Dendritic cell treated with granulocyte-macrophage colony-stimulating factor and Interleukin-4, amounts not matched to agents 40 ng/mL and 50 ng/mL, for 4 days (primary cell): ENCODE measurements around the gene PCGF3.

Source experiments
- H3K27ac Mint-ChIP-seq: one replicate; pipeline ENCODE4 v1.8.0; 2022; ENCODE audit warnings: mild to moderate bottlenecking, mixed read lengths
- H3K27me3 Mint-ChIP-seq: one replicate; pipeline ENCODE4 v1.8.0; 2022; ENCODE audit warnings: mild to moderate bottlenecking, mixed read lengths
- H3K36me3 Mint-ChIP-seq: one replicate; pipeline ENCODE4 v1.8.0; 2022; ENCODE audit warnings: low read depth, mixed read lengths
- H3K4me1 Mint-ChIP-seq: one replicate; pipeline ENCODE4 v1.8.0; 2022; ENCODE audit warnings: low read depth, mixed read lengths
- H3K4me3 Mint-ChIP-seq: one replicate; pipeline ENCODE4 v1.8.0; 2022; ENCODE audit warnings: mild to moderate bottlenecking, moderate library complexity, mixed read lengths
- H3K9me3 Mint-ChIP-seq: one replicate; pipeline ENCODE4 v1.8.0; 2022; ENCODE audit warnings: mixed read lengths
- intact Hi-C: fragments of 100-400 bp; cut with micrococcal nuclease; formaldehyde crosslinking; loops from one replicate; pipeline ENCODE4 v1.15.0; 2022

Gene PCGF3

DNA sequence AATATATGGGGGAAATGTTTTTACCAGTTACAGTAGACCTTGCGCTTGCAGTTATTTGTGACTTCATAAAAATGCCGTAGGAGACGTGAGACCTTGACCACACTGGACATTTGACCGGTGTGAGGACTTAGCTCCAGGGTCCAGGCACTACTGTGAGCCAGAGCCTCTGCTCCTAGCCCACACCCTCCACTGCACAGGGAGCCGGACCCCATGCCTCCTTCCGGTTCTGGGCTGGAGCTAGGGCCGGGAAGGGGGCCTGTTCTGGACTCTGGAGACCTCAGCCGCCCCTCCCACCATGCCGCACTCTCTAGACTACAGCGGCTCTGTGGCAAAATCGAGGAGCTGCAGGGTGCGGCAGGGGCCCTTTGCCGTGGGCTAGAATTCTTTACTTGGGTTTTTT lies 5.3 kb downstream of the PCGF3 start:
- H3K27ac Mint-ChIP-seq = no peak overlapping the region
- intact Hi-C loops = no loop called here
- H3K27me3 Mint-ChIP-seq = no peaks in the 10 kb centered on the region
- H3K9me3 Mint-ChIP-seq = no peaks in the 10 kb centered on the region
- H3K4me1 Mint-ChIP-seq = peaks cover 47% of the 10 kb centered on the region
- H3K36me3 Mint-ChIP-seq = peaks cover 54% of the 10 kb centered on the region
- no peak overlapping the region for H3K4me3 Mint-ChIP-seq

DNA sequence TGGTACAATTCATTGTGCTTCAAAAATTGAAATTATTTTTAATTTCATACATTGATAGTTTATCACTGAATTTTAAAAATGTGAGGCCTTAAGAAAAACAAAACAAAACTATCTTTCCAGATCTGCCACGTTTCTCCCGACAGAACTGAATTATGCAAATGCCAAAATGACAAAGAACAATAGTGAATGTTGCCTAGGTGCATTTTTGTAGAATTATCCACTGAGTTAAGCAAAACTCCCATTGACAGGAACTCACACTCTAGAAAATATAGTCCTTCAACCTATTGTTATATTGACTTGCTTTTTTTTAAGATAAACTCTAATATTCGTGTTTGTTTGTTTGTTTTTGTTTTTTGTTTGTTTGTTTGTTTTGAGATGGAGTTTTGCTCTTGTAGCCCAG lies 6.5 kb downstream of the PCGF3 start:
- peaks cover 54% of the 10 kb centered on the region for H3K36me3 Mint-ChIP-seq
- no peak overlapping the region for H3K27ac Mint-ChIP-seq
- H3K4me3 Mint-ChIP-seq = no peak overlapping the region
- H3K27me3 Mint-ChIP-seq = no peaks in the 10 kb centered on the region
- no peaks in the 10 kb centered on the region for H3K9me3 Mint-ChIP-seq
- H3K4me1 Mint-ChIP-seq = peaks cover 44% of the 10 kb centered on the region
- intact Hi-C loops = no loop called here

DNA sequence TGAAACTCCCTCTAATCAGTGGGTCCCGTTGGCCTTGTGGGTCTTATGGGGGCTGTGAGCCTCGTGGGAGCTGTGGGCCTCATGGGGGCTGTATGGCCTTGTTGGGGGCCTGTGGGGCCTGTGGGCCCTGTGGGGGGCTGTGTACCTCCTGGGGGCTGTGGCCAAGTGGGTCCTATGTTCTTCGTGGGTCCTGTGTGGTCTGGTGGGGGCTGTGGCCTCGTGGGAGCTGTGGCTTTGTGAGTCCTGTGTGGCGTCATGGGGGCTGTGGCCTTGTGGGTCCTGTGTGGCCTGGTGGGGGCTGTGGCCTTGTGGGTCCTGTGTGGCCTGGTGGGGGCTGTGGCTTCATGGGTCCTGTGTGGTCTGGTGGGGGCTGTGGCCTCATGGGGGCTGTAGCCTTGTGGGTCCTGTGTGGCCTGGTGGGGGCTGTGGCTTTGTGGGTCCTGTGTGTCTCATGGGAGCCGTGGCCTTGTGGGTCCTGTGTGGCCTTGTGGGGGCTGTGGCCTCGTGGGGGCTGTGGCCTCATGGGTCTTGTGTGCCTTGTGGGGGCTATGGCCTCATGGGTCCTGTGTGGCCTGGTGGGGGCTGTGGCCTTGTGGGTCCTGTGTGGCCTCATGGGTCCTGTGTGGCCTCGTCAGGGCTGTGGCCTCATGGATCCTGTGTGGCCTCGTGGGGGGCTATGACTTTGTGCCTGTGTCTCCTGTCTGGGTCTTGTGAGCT lies 7.4 kb downstream of the PCGF3 start:
- Mint-ChIP-seq H3K9me3 (no peaks in the 10 kb centered on the region), H3K27ac (no peak overlapping the region), H3K27me3 (no peaks in the 10 kb centered on the region), H3K4me1 (peaks cover 35% of the 10 kb centered on the region), H3K36me3 (peaks cover 61% of the 10 kb centered on the region), H3K4me3 (no peak overlapping the region)
- intact Hi-C loops = no loop called here

DNA sequence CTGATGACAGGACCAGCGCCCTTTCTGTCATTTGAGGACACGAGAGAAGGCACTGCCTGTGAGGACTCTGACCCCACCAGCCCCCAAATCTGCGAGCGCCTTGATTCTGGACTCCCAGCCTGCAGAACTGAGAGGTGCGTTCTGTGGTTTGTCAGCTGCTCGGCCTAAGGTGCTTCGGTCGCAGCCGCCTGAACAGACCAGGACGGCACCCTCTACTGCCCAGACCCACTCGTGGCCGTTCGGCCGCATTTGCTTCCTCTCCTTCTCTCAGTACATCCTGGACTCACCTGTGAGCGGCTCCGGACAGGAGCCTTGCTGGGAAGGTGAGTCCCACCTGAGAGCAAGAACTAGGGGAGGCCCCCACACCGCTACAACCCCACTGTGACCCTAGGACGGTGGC lies 8.5 kb downstream of the PCGF3 start:
- Mint-ChIP-seq H3K27ac (no peak overlapping the region), H3K9me3 (no peaks in the 10 kb centered on the region), H3K36me3 (peaks cover 54% of the 10 kb centered on the region), H3K27me3 (no peaks in the 10 kb centered on the region), H3K4me3 (no peak overlapping the region), H3K4me1 (peaks cover 25% of the 10 kb centered on the region)
- intact Hi-C loops = no loop called here

DNA sequence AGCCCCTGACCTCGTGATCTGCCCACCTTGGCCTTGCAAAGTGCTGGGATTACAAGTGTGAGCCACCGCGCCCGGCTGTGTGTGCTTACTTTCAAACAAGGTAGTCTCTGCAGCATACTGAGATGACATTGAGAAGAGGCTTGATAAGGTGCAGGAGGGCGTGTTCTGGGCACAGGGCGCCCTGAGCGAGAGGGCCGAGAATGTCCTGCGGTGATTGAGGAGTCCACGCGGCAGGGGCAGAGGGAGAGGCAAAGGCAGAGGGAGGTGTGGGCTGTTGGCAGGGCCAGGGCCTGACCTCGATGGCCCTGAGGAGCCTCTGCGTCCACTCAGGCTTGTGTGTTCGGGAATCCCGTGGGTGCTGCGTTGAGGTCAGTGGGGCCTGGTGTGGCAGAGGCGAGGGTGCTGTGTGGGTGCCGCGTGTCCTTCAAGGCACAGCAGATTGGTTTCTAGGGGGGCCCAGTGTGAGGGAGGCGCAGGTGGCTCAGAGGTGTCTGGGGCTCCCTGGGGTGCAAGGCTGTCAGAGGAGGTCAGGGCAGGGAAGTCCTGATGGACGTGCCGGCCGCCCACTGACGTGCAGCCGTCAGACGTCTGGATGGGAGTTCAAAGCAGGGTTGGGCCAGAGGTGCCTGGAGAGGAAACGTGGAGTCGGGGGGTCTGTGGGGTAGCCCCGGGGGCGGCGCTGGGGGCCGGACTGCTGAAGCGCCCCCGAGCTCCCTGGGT lies 12.1 kb downstream of the PCGF3 start:
- no peak overlapping the region for H3K27ac Mint-ChIP-seq
- H3K4me1 Mint-ChIP-seq = peaks cover 38% of the 10 kb centered on the region
- intact Hi-C loops = no loop called here
- H3K9me3 Mint-ChIP-seq = no peaks in the 10 kb centered on the region
- H3K27me3 Mint-ChIP-seq = no peaks in the 10 kb centered on the region
- no peak overlapping the region for H3K4me3 Mint-ChIP-seq
- H3K36me3 Mint-ChIP-seq = peaks cover 69% of the 10 kb centered on the region

DNA sequence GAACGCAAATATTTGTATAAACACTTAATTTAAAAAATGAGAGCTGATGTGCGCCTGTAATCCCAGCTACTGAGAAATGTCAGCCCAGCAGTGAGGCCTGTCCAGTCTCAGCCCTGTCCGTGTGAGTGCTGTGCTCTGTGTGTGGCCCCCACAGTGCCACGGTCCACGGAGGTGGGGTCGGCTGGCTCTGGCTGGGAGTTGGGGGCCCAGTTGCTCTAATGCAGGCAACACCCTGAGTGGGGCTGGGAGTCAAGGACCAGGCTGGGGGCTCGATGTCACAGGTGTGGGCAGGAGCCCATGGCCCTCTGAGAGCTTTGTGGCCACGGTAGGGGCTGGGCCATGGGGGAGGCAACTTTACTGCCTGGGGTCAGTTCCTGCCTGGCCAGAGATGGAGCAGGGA lies 12.8 kb downstream of the PCGF3 start:
- Mint-ChIP-seq H3K4me3 (no peak overlapping the region), H3K27me3 (no peaks in the 10 kb centered on the region), H3K27ac (no peak overlapping the region), H3K4me1 (peaks cover 39% of the 10 kb centered on the region), H3K36me3 (peaks cover 69% of the 10 kb centered on the region), H3K9me3 (no peaks in the 10 kb centered on the region)
- intact Hi-C loops = no loop called here

DNA sequence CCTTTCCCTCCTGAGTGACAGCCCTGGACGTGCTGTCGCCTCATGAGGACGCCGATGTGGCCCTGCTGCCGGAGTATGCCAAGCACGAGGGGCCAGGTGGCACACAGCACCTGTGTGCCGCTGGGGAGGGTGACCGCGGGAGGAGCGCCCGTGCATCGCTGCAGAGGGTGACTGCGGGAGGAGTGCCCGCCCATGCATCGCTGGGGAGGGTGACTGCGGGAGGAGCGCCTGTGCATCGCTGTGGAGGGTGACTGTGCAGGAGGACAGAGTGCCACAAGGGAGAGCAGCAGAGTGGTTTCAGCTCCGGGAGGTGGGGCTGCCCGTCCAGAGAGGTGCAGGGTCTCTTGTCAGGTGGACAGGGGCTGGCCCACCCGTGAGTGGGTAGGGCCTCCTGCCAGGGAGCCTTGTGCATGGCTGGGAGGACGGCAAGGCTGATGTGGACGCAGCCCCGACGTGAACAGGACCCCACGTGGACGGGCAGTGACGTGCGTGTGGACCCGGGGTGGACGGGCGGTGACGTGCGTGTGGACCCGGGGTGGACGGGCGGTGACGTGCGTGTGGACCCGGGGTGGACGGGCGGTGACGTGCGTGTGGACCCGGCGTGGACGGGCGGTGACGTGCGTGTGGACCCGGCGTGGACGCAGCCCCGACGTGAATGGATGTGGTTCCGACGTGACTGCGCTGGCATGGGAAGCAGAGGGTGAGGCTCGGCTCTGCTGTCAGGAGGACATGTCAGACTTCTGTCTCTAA lies 14.7 kb downstream of the PCGF3 start:
- peaks cover 49% of the 10 kb centered on the region for H3K4me1 Mint-ChIP-seq
- intact Hi-C loops = no loop called here
- no peaks in the 10 kb centered on the region for H3K27me3 Mint-ChIP-seq
- no peaks in the 10 kb centered on the region for H3K9me3 Mint-ChIP-seq
- H3K4me3 Mint-ChIP-seq = no peak overlapping the region
- peak overlapping the region; percentile 75 for H3K27ac Mint-ChIP-seq
- H3K36me3 Mint-ChIP-seq = peaks cover 69% of the 10 kb centered on the region

DNA sequence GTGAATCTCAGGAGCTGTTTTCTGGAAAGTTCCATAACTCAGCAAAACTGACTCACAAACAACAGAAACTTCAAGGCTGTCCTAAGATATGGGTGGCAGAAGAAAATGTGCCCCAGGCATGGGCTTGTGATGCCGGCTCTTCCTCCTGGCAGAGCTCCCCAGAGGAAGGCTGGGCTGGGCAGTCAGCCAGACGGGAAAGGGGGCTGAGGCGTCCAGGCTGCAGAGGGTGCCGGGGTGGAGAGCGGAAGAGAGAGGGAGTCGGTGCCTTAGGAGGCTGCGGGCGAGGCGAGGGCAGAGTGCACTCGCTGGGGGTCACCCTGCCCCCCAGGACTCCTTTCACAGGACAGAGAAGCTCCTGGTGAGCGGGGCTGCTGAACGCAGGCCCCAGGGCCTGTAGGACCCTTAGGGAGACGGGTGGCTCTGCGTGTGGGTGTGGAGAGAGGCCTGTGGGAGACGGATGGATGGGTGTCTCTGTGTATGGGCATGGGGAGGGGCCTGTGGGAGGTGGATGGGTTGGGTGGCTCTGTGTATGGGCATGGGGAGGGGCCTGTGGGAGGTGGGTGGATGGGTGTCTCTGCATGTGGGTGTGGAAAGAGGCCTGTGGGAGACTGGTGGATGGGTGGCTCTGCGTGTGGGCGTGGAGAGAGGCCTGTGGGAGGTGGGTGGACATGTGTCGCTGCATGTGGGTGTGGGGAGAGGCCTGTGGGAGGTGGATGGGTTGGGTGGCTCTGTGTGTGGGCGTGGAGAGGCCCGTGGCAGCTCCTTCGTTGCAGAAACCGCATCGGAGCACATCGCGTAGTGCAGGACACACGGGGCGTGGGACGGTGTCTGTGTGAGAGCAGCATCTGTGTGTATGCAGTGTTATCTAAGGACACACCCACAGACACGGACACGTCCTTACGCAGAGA lies 15.9 kb downstream of the PCGF3 start:
- peak overlapping the region; percentile 19 for H3K4me3 Mint-ChIP-seq
- no peaks in the 10 kb centered on the region for H3K9me3 Mint-ChIP-seq
- H3K27me3 Mint-ChIP-seq = no peaks in the 10 kb centered on the region
- H3K27ac Mint-ChIP-seq = peak overlapping the region; percentile 75
- H3K4me1 Mint-ChIP-seq = peaks cover 59% of the 10 kb centered on the region
- intact Hi-C loops = no loop called here
- peaks cover 71% of the 10 kb centered on the region for H3K36me3 Mint-ChIP-seq

DNA sequence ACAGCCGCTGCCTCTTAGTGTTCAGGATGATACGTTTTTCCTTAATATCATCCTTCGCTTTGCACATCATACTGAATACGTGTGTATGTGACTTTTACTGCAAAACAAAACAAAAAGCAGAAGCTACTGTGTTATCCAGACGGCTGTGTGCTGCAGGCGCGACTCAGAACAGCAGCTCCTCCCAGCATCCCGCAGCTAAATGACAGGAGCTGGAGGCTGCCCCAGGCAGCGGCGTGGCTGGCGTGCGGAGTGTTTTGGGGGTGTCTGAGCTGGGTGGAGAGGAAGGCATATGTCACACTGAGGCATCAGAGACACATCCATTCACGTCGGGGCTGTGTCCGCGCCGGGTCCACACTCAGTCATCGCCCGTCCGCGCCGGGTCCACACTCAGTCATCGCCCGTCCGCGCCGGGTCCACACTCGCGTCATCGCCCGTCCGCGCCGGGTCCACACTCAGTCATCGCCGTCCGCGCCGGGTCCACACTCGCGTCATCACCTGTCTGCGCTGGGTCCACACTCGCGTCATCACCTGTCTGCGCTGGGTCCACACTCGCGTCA lies 16.6 kb downstream of the PCGF3 start:
- Mint-ChIP-seq H3K9me3 (no peaks in the 10 kb centered on the region), H3K27me3 (no peaks in the 10 kb centered on the region), H3K4me1 (peaks cover 66% of the 10 kb centered on the region), H3K27ac (peak overlapping the region; percentile 75), H3K4me3 (no peak overlapping the region), H3K36me3 (peaks cover 77% of the 10 kb centered on the region)
- intact Hi-C loops = no loop called here

DNA sequence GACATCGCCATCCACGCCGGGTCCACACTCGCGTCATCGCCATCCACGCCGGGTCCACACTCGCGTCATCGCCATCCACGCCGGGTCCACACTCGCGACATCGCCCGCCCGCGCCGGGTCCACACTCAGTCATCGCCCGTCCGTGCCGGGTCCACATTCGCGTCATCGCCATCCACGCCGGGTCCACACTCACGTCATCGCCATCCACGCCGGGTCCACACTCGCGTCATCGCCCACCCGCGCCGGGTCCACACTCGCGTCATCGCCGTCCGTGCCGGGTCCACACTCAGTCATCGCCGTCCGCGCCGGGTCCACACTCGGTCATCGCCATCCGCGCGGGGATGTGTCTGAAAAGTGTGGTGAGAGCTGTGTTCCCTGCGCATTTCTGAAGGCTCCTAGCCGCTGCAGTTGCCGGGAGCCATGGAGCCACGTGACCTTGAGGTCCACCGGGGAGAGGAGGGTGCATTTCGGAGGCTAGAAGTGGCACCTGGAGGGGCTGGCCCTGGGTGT lies 17.3 kb downstream of the PCGF3 start:
- H3K27me3 Mint-ChIP-seq = no peaks in the 10 kb centered on the region
- peaks cover 75% of the 10 kb centered on the region for H3K36me3 Mint-ChIP-seq
- peaks cover 66% of the 10 kb centered on the region for H3K4me1 Mint-ChIP-seq
- intact Hi-C loops = no loop called here
- no peaks in the 10 kb centered on the region for H3K9me3 Mint-ChIP-seq
- no peak overlapping the region for H3K4me3 Mint-ChIP-seq
- no peak overlapping the region for H3K27ac Mint-ChIP-seq

DNA sequence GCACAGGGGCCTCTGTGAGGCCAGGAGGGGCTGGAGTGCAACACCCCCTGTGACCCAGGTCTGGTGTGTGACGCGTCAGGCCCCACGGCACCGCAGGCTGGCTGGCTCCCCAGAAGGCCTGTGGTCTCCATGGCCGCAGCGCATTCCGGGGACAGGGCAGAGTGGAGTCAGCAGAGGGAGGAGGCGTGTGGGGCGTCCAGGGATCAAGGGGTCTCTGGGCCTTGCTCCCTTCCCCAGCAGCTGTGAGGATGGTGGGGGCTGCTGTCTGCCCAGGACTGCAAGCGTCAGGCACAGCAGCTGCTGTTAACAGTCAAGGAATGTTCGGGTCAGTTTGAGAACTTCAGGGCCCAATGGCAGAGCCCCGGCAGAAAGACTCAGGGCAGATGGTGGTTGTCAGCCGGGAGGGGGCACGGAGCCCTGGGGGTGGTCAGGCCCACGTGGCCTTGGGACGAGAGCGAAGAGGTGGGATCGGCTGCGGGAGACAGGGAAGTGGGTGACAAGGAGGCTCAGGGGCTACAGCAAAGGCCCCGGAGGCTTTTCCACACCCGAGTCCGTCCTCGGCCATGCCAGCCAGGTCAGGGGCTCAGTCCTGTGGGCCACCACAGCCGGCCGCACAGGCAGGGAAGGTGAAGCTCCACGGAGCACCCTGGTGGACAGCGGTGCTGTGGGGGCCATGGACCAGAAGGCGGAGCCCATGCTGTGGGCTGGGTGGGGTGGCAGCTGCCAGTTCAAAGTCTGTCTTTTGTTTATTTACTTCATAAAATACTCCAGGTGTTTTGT lies 18.3 kb downstream of the PCGF3 start:
- Mint-ChIP-seq H3K4me3 (no peak overlapping the region), H3K36me3 (peaks cover 81% of the 10 kb centered on the region), H3K4me1 (peaks cover 66% of the 10 kb centered on the region), H3K27me3 (no peaks in the 10 kb centered on the region), H3K27ac (no peak overlapping the region), H3K9me3 (no peaks in the 10 kb centered on the region)
- intact Hi-C loops = no loop called here

DNA sequence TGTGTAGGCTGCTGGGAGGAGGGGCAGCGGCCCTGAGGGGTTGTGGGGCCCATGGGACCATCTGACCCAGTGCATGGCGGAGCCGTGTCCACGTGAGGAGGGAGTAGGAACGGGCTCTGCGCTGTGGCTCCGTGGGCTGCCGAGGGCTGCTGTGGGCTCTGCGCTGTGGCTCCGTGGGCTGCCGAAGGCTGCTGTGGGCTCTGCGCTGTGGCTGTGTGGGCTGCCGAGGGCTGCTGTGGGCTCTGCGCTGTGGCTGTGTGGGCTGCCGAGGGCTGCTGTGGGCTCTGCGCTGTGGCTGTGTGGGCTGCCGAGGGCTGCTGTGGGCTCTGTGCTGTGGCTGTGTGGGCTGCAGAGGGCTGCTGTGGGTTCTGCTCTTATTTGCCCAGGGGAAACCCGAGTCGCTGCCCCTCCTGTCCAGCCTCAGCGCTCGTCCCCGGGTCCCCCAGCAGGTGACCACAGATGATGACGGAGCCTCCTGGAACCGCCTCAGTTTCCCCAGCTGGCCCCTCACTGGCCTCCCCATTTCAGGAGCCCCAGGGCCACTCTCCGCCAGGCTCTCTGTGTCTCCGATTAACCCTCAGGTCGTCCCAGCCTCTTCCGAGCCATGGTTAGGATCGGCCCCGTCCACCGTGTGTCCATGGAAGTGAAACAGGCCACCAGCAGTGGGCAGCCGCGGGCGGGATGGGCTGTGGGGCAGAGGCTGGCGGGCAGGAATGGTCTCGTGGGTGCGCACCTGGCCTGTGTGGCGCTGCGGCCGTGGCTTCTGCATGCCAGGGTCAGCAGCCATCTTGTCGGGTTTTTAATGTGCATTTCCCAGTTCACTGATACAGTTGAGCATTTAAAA lies 20.0 kb downstream of the PCGF3 start:
- Mint-ChIP-seq H3K27ac (no peak overlapping the region), H3K36me3 (peaks cover 80% of the 10 kb centered on the region), H3K27me3 (no peaks in the 10 kb centered on the region), H3K4me1 (peaks cover 51% of the 10 kb centered on the region), H3K4me3 (no peak overlapping the region), H3K9me3 (peaks cover 2% of the 10 kb centered on the region)
- intact Hi-C loops = no loop called here
